HepG2 (cell line): Measurements from ENCODE around the gene PKN2. TPM values are rescaled to one million over a fixed set of nuclear protein-coding genes. Genes with fewer than 3 reads are reported as not detected.

Experiments used
- BCL3 ChIP-seq: sonication (generic); formaldehyde crosslinking; IDR thresholded peaks from 2 replicates; pipeline ENCODE4 v1.5.1; 2020; ENCODE audit warnings: mild to moderate bottlenecking, missing genetic modification reagents, moderate library complexity
- ETV5 ChIP-seq: IDR thresholded peaks from 2 replicates; pipeline ENCODE4 v1.6.1; 2018; ENCODE audit warnings: missing biosample characterization, missing genetic modification reagents, inconsistent platforms, borderline replicate concordance
- HMGA1 ChIP-seq: sonication (generic); formaldehyde crosslinking; conservative IDR thresholded peaks from 2 replicates; pipeline ENCODE4 v1.4.0; 2020; ENCODE audit warnings: missing genetic modification reagents
- MNT ChIP-seq: fragments of 450-650 bp; IDR thresholded peaks from 2 replicates; pipeline ENCODE4 v1.6.1; 2016
- NFE2L1 ChIP-seq: sonication (generic); formaldehyde crosslinking; IDR thresholded peaks from 2 replicates; pipeline ENCODE4 v1.4.0; 2020; ENCODE audit warnings: missing genetic modification reagents, mild to moderate bottlenecking, borderline replicate concordance
- NONO ChIP-seq, 2 experiments: fragments of 450-650 bp in 1 of 2; sonication (generic) in 1 of 2; formaldehyde crosslinking in 1 of 2; IDR thresholded peaks in 1 of 2; conservative IDR thresholded peaks in 1 of 2; 2 replicates each; pipeline versions ENCODE4 v1.6.1 to v1.8.0; 2017 to 2022; ENCODE audit warnings: mild to moderate bottlenecking in 1 of 2, missing genetic modification reagents in 1 of 2, moderate library complexity in 1 of 2
- NR1H2 ChIP-seq: sonication (generic); formaldehyde crosslinking; IDR thresholded peaks from 2 replicates; pipeline ENCODE4 v1.8.1; 2022; ENCODE audit warnings: low read depth, missing genetic modification reagents, borderline replicate concordance
- REXO4 ChIP-seq: sonication (generic); formaldehyde crosslinking; IDR thresholded peaks from 2 replicates; pipeline ENCODE4 v1.8.0; 2022; ENCODE audit warnings: missing genetic modification reagents, mild to moderate bottlenecking, borderline replicate concordance
- RNF2 ChIP-seq: fragments of 450-650 bp; conservative IDR thresholded peaks from 2 replicates; pipeline ENCODE4 v1.6.1; 2016; ENCODE audit warnings: low read depth
- SALL2 ChIP-seq: sonication (generic); formaldehyde crosslinking; IDR thresholded peaks from 2 replicates; pipeline ENCODE4 v1.8.1; 2023; ENCODE audit warnings: mild to moderate bottlenecking, missing genetic modification reagents, inconsistent platforms
- SMYD3 ChIP-seq: sonication (generic); formaldehyde crosslinking; IDR thresholded peaks from 2 replicates; pipeline ENCODE4 v1.8.1; 2023; ENCODE audit warnings: mild to moderate bottlenecking, missing genetic modification reagents
- SSRP1 ChIP-seq: IDR thresholded peaks from 2 replicates; pipeline ENCODE4 v1.6.1; 2016; ENCODE audit warnings: control low read depth
- ZBTB40 ChIP-seq, 2 experiments: fragments of 450-650 bp in 1 of 2; sonication (generic) in 1 of 2; formaldehyde crosslinking in 1 of 2; IDR thresholded peaks; 2 replicates each; pipeline versions ENCODE4 v1.6.1 to v1.8.0; 2016 to 2022; ENCODE audit warnings: antibody characterized with exemption in 1 of 2, mild to moderate bottlenecking in 1 of 2, missing genetic modification reagents in 1 of 2
- ZNF274 ChIP-seq: sonication (generic); formaldehyde crosslinking; IDR thresholded peaks from 2 replicates; pipeline ENCODE4 v1.5.1; 2020; ENCODE audit warnings: mild to moderate bottlenecking, missing genetic modification reagents
- ZNF326 ChIP-seq: sonication (generic); formaldehyde crosslinking; IDR thresholded peaks from 2 replicates; pipeline ENCODE4 v1.4.0; 2020; ENCODE audit warnings: missing genetic modification reagents, borderline replicate concordance
- ZNF589 ChIP-seq: sonication (generic); formaldehyde crosslinking; conservative IDR thresholded peaks from 2 replicates; pipeline ENCODE4 v1.8.0; 2022; ENCODE audit warnings: mild to moderate bottlenecking, moderate library complexity, missing genetic modification reagents
- ZNF75D ChIP-seq: sonication (generic); formaldehyde crosslinking; IDR thresholded peaks from 2 replicates; pipeline ENCODE4 v1.8.1; 2023; ENCODE audit warnings: missing genetic modification reagents, mild to moderate bottlenecking, borderline replicate concordance
- polyA plus RNA-seq, 8 experiments: library from polyadenylated mRNA; depleted of rRNA in 3 of 8; stranded (reverse) in 7 of 8; unstranded in 1 of 8; fragments of >200 nt; fragmentation: Illumina TruSeq in 4 of 8; extraction: Trizol in 4 of 8; gene quantifications; 2 replicates each; pipeline versions ENCODE4 v1.2.1 to v1.2.3, GENCODE V29; 2011 to 2016; ENCODE audit warnings: low read depth in 4 of 8, missing spikeins in 1 of 8, mixed read lengths in 1 of 8; ENCODE audit not compliant: insufficient read depth in 1 of 8
- total RNA-seq, 5 experiments: library from RNA; depleted of rRNA; stranded (reverse); fragments of >200 nt; fragmentation: Illumina TruSeq; extraction: Trizol; gene quantifications; 2 replicates each; pipeline ENCODE4 v1.2.3, GENCODE V29; 2016; ENCODE audit warnings: low read depth in 1 of 5

PKN2 gene
- total and polyA plus RNA-seq, 2 of the 13 experiments (the other 11 are each of a cell fraction or from before 2014, with no cell fraction given): 17.0 to 29.4 TPM

- TF ChIP-seq ZNF589 (peak; percentile 40; the same call in 1 of the 2 replicates), SSRP1 (CRISPR knock-in tag) (no peak), NFE2L1 (no peak), SALL2 (CRISPR knock-in tag) (no peak), ZBTB40 (IDR thresholded peaks at IDR 0.05) (no peak), ZBTB40 (CRISPR knock-in tag; IDR thresholded peaks at IDR 0.05) (no peak), NR1H2 (CRISPR knock-in tag) (no peak), ZNF75D (CRISPR knock-in tag) (no peak), BCL3 (no peak), MNT (no peak), REXO4 (CRISPR knock-in tag) (no peak), RNF2 (no peak), SMYD3 (CRISPR knock-in tag) (no peak), HMGA1 (no peak), ZNF326 (no peak), NONO (IDR thresholded peaks at IDR 0.05) (no peak), NONO (CRISPR knock-in tag; conservative IDR thresholded peaks at IDR 0.05) (no peak; the same call in 1 of the 2 replicates), ETV5 (CRISPR knock-in tag) (no peak), ZNF274 (CRISPR knock-in tag) (no peak)
Measured at GRCh38 chr1:88684482-88685258, 597 bp downstream of the PKN2 start (continued).
